Measurements from ENCODE around the gene KIAA0232.

The KIAA0232 gene

GRCh38 chr4:6775746-6776145 lies 6.8 kb upstream of the KIAA0232 start:
- Histone ChIP-seq H3K36me3 (ENCODE audit: control insufficient read depth, low read length) (no peaks in the 10 kb centered on the region), H3K4me2 (ENCODE audit: low read length) (no peak overlapping the region), H3K27ac (ENCODE audit: low read depth, low read length) (no peak overlapping the region), H3F3A (ENCODE audit: control insufficient read depth, insufficient read depth) (peaks cover 6% of the 10 kb centered on the region), H3K9me2 (replicated peaks; ENCODE audit: control insufficient read depth, low read length) (no peaks in the 10 kb centered on the region), H3K4me3 (ENCODE audit: low read length) (no peak overlapping the region), H3K4me1 (ENCODE audit: control insufficient read depth, low read length) (peaks cover 20% of the 10 kb centered on the region), H3K27me3 (ENCODE audit: control insufficient read depth, low read length) (peaks cover 6% of the 10 kb centered on the region; the same call in 1 of the 2 replicates), H4K20me1 (ENCODE audit: control insufficient read depth, insufficient read depth, low read depth, low read length) (no peaks in the 10 kb centered on the region), H3K9me3 (ENCODE audit: control insufficient read depth, insufficient read depth, low read length) (no peaks in the 10 kb centered on the region), H3K79me2 (ENCODE audit: control insufficient read depth, low read length) (no peaks in the 10 kb centered on the region)
- TF ChIP-seq CTCF (IDR thresholded peaks at IDR 0.05; ENCODE audit: low read depth, low read length, poor library complexity, severe bottlenecking) (no peak), EZH2phosphoT487 (IDR thresholded peaks at IDR 0.05; ENCODE audit: borderline replicate concordance, low read length) (no peak)

GRCh38 chr4:6776920-6777635 lies 5.4 kb upstream of the KIAA0232 start:
- Histone ChIP-seq H3F3A (ENCODE audit: control insufficient read depth, insufficient read depth) (peaks cover 16% of the 10 kb centered on the region), H3K4me1 (ENCODE audit: control insufficient read depth, low read length) (peaks cover 28% of the 10 kb centered on the region), H3K9me2 (replicated peaks; ENCODE audit: control insufficient read depth, low read length) (no peaks in the 10 kb centered on the region), H3K27me3 (ENCODE audit: control insufficient read depth, low read length) (peaks cover 6% of the 10 kb centered on the region; the same call in 1 of the 2 replicates), H4K20me1 (ENCODE audit: control insufficient read depth, insufficient read depth, low read depth, low read length) (no peaks in the 10 kb centered on the region), H3K4me3 (ENCODE audit: low read length) (peak overlapping the region; percentile 47; the same call in 1 of the 2 replicates), H3K27ac (ENCODE audit: low read depth, low read length) (no peak overlapping the region), H3K36me3 (ENCODE audit: control insufficient read depth, low read length) (no peaks in the 10 kb centered on the region), H3K9me3 (ENCODE audit: control insufficient read depth, insufficient read depth, low read length) (no peaks in the 10 kb centered on the region), H3K79me2 (ENCODE audit: control insufficient read depth, low read length) (no peaks in the 10 kb centered on the region), H3K4me2 (ENCODE audit: low read length) (peak overlapping the region; percentile 60)
- TF ChIP-seq CTCF (IDR thresholded peaks at IDR 0.05; ENCODE audit: low read depth, low read length, poor library complexity, severe bottlenecking), result no peak
- TF ChIP-seq EZH2phosphoT487 (IDR thresholded peaks at IDR 0.05; ENCODE audit: borderline replicate concordance, low read length), result no peak

- Histone ChIP-seq H3K4me2 (ENCODE audit: low read length) (peak overlapping the region; percentile 60), H3K27ac (ENCODE audit: low read depth, low read length) (no peak overlapping the region), H3K27me3 (ENCODE audit: control insufficient read depth, low read length) (peaks cover 6% of the 10 kb centered on the region; the same call in 1 of the 2 replicates), H3K36me3 (ENCODE audit: control insufficient read depth, low read length) (no peaks in the 10 kb centered on the region), H3K79me2 (ENCODE audit: control insufficient read depth, low read length) (no peaks in the 10 kb centered on the region), H3K9me2 (replicated peaks; ENCODE audit: control insufficient read depth, low read length) (no peaks in the 10 kb centered on the region), H3K4me3 (ENCODE audit: low read length) (peak overlapping the region; percentile 47), H3F3A (ENCODE audit: control insufficient read depth, insufficient read depth) (peaks cover 16% of the 10 kb centered on the region), H4K20me1 (ENCODE audit: control insufficient read depth, insufficient read depth, low read depth, low read length) (no peaks in the 10 kb centered on the region), H3K9me3 (ENCODE audit: control insufficient read depth, insufficient read depth, low read length) (no peaks in the 10 kb centered on the region), H3K4me1 (ENCODE audit: control insufficient read depth, low read length) (peaks cover 28% of the 10 kb centered on the region)
- TF ChIP-seq EZH2phosphoT487 (IDR thresholded peaks at IDR 0.05; ENCODE audit: borderline replicate concordance, low read length) (no peak), CTCF (IDR thresholded peaks at IDR 0.05; ENCODE audit: low read depth, low read length, poor library complexity, severe bottlenecking) (peak; percentile 22)
Observed at GRCh38 chr4:6777636-6778281, 4.8 kb upstream of the KIAA0232 start.
